GM18858 (cell line): Measurements from ENCODE around the gene SPRYD4.

ENCODE experiments used
- ATAC-seq: cut with Tn5 transposase; IDR thresholded peaks from one replicate; pipeline ENCODE4 v1.9.1; 2021; ENCODE audit not compliant: unreplicated experiment

The SPRYD4 gene

DNA sequence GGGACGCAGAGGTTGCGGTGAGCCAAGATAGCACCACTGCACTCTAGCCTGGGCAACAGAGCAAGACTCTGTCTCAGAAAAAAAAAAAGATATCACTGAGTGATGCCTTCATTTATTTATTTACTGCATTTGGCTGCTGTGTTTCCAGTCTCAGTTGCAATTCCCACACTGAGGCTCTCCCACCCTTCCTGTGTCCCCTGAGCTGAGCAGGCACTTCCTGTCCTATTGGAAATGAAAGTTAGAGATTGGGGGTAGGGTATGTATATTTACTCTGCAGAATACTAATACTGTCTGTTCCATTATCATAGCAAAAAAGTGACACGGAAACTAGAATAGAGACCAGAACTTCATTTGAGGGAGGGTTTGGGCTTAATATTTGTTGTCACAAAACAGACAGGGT, 51.7 kb downstream of the SPRYD4 start:
- no peak for ATAC-seq

DNA sequence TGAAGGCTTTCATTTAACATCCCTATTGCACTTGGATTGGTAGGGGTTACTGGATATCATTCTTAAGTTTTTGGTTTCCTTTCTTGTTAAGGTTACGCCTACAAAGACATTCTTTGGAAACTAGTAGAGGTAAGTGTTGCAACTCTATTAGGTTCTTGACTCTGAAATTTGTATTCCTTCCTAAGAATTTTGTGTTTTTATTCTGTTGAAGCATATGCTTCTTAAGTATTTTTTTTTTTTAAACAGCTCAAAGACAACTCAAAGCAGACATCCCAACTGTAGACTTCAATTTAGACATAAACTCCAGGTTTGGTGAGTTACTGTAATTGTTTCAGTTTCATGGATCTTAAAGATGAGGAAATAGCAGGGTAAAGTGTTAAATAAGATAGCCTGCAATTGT, 52.1 kb downstream of the SPRYD4 start:
- ATAC-seq: no peak

- no peak for ATAC-seq
Observed at GRCh38 chr12:56521209-56521589, 52.8 kb downstream of the SPRYD4 start.

GRCh38 chr12:56521590-56522371, 53.4 kb downstream of the SPRYD4 start, which contains the start of gene RBMS2:
TSS of gene RBMS2 (plus strand) at chr12:56521820. CDS start at chr12:56522024, 204 bp downstream.
- peak; percentile 69 for ATAC-seq

DNA sequence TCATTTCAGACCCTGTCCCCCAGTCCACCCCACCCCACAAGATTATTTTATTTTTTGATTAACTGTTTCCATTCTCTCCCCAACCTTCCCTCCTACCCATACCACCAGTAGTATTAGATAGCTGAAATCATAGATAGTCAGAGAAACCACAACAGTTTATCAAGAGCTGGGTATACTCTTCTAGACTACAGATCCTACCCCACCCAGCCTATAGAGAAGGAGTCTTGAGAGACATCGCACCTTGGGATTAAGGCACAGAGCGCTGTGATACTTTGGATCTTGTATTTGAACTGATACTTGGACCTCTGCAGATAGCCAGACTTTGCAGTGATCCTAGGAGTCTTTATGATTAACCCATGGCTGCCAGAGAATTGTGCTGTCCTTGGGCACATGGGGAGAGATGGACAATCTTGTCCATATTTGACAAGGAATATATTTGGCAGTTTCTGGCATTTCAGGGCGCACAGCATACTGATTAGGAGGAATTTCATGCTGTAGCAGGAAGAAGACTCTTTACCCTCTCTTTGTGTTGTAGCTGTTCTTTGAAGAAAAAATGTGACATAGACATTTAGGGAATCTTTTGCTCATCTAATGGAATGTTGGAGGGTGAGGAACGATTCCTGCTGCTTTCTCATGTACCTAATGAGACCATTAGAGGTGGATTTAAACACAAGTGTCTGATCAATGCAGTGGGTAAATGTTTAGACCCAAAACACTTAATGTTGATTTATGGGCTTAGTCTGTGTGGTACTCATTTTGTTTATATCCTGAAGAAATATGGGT, 54.2 kb downstream of the SPRYD4 start:
- no peak for ATAC-seq

DNA sequence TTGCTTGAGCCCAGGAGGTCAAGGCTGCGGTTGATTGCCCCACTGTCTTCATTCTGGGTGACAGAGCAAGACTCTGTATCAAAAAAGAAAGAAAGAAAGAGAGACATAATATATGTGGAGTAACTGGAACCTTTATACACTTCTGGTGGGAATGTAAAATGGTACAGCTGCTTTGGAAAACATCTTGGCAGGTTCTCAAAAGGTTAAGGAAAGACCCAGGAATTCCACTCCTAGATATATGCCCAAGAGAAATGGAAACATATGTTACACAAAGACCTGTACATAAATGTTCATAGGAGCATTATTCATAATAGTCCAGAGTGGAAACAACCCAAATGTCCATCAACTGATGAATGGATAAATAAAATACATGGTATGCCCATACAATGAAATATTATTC, 60.5 kb downstream of the SPRYD4 start:
- no peak for ATAC-seq
